ENCODE data around the gene C11orf71. TPM values are rescaled to one million over a fixed set of nuclear protein-coding genes. Genes with fewer than 3 reads are reported as not detected.

Gene C11orf71
- total RNA-seq, 1 donor = 3.5 TPM

DNA sequence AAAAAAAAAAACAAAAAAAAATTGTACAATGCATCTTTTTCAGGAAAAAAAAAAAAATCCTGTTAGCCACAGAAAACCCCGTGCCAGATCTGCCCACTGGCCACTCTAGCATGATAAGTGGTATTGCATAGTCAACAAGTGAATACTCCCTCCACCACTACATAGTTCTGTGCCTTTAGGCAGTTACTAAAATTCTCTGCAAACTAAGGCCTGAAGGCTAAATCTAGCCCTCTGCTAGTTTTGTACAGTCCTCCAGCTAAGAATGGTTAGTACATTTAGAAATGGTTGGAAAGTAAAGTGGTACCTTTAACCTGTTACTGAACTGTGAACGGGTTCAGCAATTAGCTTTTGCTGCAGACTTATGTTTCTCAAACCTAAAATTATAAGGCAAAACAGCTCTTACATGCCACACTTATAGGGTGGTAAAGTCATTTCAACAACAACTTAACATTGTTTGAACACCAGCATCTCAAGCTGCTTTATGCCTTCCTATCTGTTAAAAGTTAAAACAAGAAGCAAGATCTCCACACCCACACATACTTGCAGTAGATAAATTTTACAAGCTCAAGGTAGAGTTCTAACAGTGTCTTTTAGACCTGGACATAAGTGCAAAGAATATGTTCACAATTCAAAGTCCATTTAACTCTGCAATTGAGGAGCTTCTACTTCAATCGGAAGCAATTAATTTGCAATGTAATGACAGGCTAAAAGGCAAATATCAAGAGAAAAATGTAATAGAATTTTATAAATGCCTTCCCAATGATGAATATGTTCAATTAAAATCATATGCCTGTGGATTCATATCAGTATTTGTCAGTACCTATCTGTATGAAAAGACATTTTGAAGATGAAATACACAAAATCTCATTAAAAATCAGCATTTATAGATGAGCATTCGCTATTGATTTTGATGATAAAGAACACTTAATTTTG is 7.3 kb downstream of the C11orf71 start:
- no peak for DNase-seq (ENCODE audit: low read depth)
- TF ChIP-seq CTCF (IDR thresholded peaks at IDR 0.05; ENCODE audit: insufficient read depth, low read depth, low read length) = no peak
- no peak overlapping the region for H3K4me3 ChIP-seq (ENCODE audit: low read depth, low read length)

GRCh38 chr11:114386545-114386944 is 13.8 kb downstream of the C11orf71 start:
- DNase-seq (ENCODE audit: low read depth) = no peak
- H3K4me3 ChIP-seq (ENCODE audit: low read depth, low read length) = no peak overlapping the region
- no peak for TF ChIP-seq CTCF (IDR thresholded peaks at IDR 0.05; ENCODE audit: insufficient read depth, low read depth, low read length)

GRCh38 chr11:114386131-114386530 is 14.2 kb downstream of the C11orf71 start:
- no peak for DNase-seq (ENCODE audit: low read depth)
- no peak for TF ChIP-seq CTCF (IDR thresholded peaks at IDR 0.05; ENCODE audit: insufficient read depth, low read depth, low read length)
- H3K4me3 ChIP-seq (ENCODE audit: low read depth, low read length) = no peak overlapping the region

GRCh38 chr11:114384487-114384886 is 15.8 kb downstream of the C11orf71 start:
- no peak overlapping the region for H3K4me3 ChIP-seq (ENCODE audit: low read depth, low read length)
- no peak for DNase-seq (ENCODE audit: low read depth)
- no peak for TF ChIP-seq CTCF (IDR thresholded peaks at IDR 0.05; ENCODE audit: insufficient read depth, low read depth, low read length)

- no peak for TF ChIP-seq CTCF (IDR thresholded peaks at IDR 0.05; ENCODE audit: insufficient read depth, low read depth, low read length)
- H3K4me3 ChIP-seq (ENCODE audit: low read depth, low read length) = no peak overlapping the region
- no peak for DNase-seq (ENCODE audit: low read depth)
Measured at GRCh38 chr11:114382509-114382908, 17.8 kb downstream of the C11orf71 start.

- TF ChIP-seq CTCF (IDR thresholded peaks at IDR 0.05; ENCODE audit: insufficient read depth, low read depth, low read length) = no peak
- no peak for DNase-seq (ENCODE audit: low read depth)
- no peak overlapping the region for H3K4me3 ChIP-seq (ENCODE audit: low read depth, low read length)
Measured at GRCh38 chr11:114379394-114380069, 20.8 kb downstream of the C11orf71 start.

All from fibroblast of villous mesenchyme (primary cell).